ENCODE measurements around the gene MKI67. TPM values are rescaled to one million over a fixed set of nuclear protein-coding genes. Genes with fewer than 3 reads are reported as not detected.

MKI67 gene
- total and polyA plus RNA-seq, 2 of the 4 experiments (the other 2 are of a cell fraction) = 13.5 to 36.4 TPM

GRCh38 chr10:128062331-128062880 lies 63.8 kb downstream of the MKI67 start:
- H2AK5ac ChIP-seq (ENCODE audit: low read depth, low read length) = no peak overlapping the region
- H3K14ac ChIP-seq (replicated peaks; ENCODE audit: low read depth, low read length) = no peak overlapping the region
- no peak overlapping the region for H3K4me2 ChIP-seq (ENCODE audit: low read depth, low read length)
- peaks cover 3% of the 10 kb centered on the region; the same call in 1 of the 2 replicates for H3K9me1 ChIP-seq (ENCODE audit: insufficient read depth, low read length)
- DNase-seq = no peak
- ChIA-PET POLR2A (ENCODE audit: unreplicated experiment) (no interaction called here), CTCF (no interaction called here)
- no peak overlapping the region for H2AK9ac ChIP-seq (replicated peaks; ENCODE audit: low read depth, low read length, poor library complexity)
- H2BK15ac ChIP-seq (ENCODE audit: low read depth, low read length) = no peak overlapping the region
- H3K9me3 ChIP-seq (ENCODE audit: control insufficient read depth, insufficient read depth, low read length) = no peaks in the 10 kb centered on the region
- no peaks in the 10 kb centered on the region for H3K79me1 ChIP-seq (ENCODE audit: low read depth in 1 of 2, low read length in 2 of 2)
- H2BK120ac ChIP-seq (ENCODE audit: low read depth, low read length) = no peak overlapping the region
- no peak overlapping the region for H4K91ac ChIP-seq (ENCODE audit: insufficient read depth, low read depth, low read length)
- H3K18ac ChIP-seq (ENCODE audit: low read depth, low read length) = no peak overlapping the region
- dilution Hi-C loops (cut with HindIII; ENCODE audit: low sequenced_read_pairs, unreplicated experiment) (no loop called here), intact Hi-C loops (cut with micrococcal nuclease) (no loop called here), in situ Hi-C loops (cut with MboI; ENCODE audit: low sequenced_read_pairs) (no loop called here)
- H3K36me3 ChIP-seq (ENCODE audit: control insufficient read depth, insufficient read depth, low read length) = no peaks in the 10 kb centered on the region
- no peak overlapping the region for H4K8ac ChIP-seq (ENCODE audit: low read depth in 2 of 2, low read length in 2 of 2)
- H3K56ac ChIP-seq (ENCODE audit: extremely low read depth, insufficient read depth, low read length) = no peak overlapping the region
- no peak overlapping the region for H3K4ac ChIP-seq (ENCODE audit: low read depth, low read length)
- no peak overlapping the region for H3K23ac ChIP-seq (ENCODE audit: low read depth, low read length)
- no CpG with 5 or more reads among the region's 11 CpGs for WGBS, 2 experiments (ENCODE audit: extremely low coverage in 2 of 2, insufficient read length in 1 of 2)
- no peak overlapping the region for H3K27ac ChIP-seq (ENCODE audit: insufficient read depth, low read length)
- BruUV-seq (replicated peaks) = no TSS peak
- no peak overlapping the region for H2AFZ ChIP-seq (replicated peaks; ENCODE audit: low read length, poor library complexity)
- ATAC-seq (ENCODE audit: low read depth) = no peak
- no peaks in the 10 kb centered on the region; the same call in 1 of the 2 replicates for H3K27me3 ChIP-seq (ENCODE audit: control insufficient read depth, insufficient read depth, low read length)
- no peak overlapping the region for H4K5ac ChIP-seq (ENCODE audit: low read depth, low read length)
- no peak overlapping the region for H3K9ac ChIP-seq (ENCODE audit: low read depth, low read length)
- TF ChIP-seq BHLHE40 (IDR thresholded peaks at IDR 0.05; ENCODE audit: low read depth, low read length) = no peak
- TF ChIP-seq RFX5 (IDR thresholded peaks at IDR 0.05; ENCODE audit: low read depth, low read length) = no peak
- no peak for TF ChIP-seq FOS (IDR thresholded peaks at IDR 0.05; ENCODE audit: low read depth, low read length)
- TF ChIP-seq, protein P1, sequence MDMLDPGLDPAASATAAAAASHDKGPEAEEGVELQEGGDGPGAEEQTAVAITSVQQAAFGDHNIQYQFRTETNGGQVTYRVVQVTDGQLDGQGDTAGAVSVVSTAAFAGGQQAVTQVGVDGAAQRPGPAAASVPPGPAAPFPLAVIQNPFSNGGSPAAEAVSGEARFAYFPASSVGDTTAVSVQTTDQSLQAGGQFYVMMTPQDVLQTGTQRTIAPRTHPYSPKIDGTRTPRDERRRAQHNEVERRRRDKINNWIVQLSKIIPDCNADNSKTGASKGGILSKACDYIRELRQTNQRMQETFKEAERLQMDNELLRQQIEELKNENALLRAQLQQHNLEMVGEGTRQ (IDR thresholded peaks at IDR 0.05; ENCODE audit: low read depth, low read length) = no peak
- TF ChIP-seq MAZ (IDR thresholded peaks at IDR 0.05; ENCODE audit: borderline replicate concordance, low read depth, low read length) = no peak
- TF ChIP-seq CEBPB (IDR thresholded peaks at IDR 0.05; ENCODE audit: low read depth, low read length) = no peak
- no peak for TF ChIP-seq CHD1 (IDR thresholded peaks at IDR 0.05; ENCODE audit: low read depth, low read length)
- TF ChIP-seq SMC3 (IDR thresholded peaks at IDR 0.05; ENCODE audit: low read depth, low read length) = no peak
- no peak for TF ChIP-seq ELK1 (IDR thresholded peaks at IDR 0.05; ENCODE audit: borderline replicate concordance, low read depth, low read length)
- no peak for TF ChIP-seq NFE2L2 (IDR thresholded peaks at IDR 0.05; ENCODE audit: low read depth, low read length)
- TF ChIP-seq MAFK (IDR thresholded peaks at IDR 0.05; ENCODE audit: low read depth, low read length) = no peak
- TF ChIP-seq MXI1 (IDR thresholded peaks at IDR 0.05; ENCODE audit: borderline replicate concordance, low read depth, low read length) = no peak
- TF ChIP-seq, protein P2, sequence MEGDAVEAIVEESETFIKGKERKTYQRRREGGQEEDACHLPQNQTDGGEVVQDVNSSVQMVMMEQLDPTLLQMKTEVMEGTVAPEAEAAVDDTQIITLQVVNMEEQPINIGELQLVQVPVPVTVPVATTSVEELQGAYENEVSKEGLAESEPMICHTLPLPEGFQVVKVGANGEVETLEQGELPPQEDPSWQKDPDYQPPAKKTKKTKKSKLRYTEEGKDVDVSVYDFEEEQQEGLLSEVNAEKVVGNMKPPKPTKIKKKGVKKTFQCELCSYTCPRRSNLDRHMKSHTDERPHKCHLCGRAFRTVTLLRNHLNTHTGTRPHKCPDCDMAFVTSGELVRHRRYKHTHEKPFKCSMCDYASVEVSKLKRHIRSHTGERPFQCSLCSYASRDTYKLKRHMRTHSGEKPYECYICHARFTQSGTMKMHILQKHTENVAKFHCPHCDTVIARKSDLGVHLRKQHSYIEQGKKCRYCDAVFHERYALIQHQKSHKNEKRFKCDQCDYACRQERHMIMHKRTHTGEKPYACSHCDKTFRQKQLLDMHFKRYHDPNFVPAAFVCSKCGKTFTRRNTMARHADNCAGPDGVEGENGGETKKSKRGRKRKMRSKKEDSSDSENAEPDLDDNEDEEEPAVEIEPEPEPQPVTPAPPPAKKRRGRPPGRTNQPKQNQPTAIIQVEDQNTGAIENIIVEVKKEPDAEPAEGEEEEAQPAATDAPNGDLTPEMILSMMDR (conservative IDR thresholded peaks at IDR 0.05; ENCODE audit: low read depth, low read length) = no peak
- no peak overlapping the region for H2BK20ac ChIP-seq (ENCODE audit: low read depth, low read length)
- no peaks in the 10 kb centered on the region for H4K20me1 ChIP-seq (ENCODE audit: insufficient read depth, low read length)
- H2BK5ac ChIP-seq (ENCODE audit: low read depth, low read length, poor library complexity, severe bottlenecking) = no peak overlapping the region
- no peak overlapping the region for H3K4me3 ChIP-seq (ENCODE audit: insufficient read depth, low read depth, low read length)
- H3K4me1 ChIP-seq (ENCODE audit: control insufficient read depth, insufficient read depth, low read length) = peaks cover 6% of the 10 kb centered on the region
